Measurements from ENCODE around the gene BCAS1.

Gene BCAS1

DNA sequence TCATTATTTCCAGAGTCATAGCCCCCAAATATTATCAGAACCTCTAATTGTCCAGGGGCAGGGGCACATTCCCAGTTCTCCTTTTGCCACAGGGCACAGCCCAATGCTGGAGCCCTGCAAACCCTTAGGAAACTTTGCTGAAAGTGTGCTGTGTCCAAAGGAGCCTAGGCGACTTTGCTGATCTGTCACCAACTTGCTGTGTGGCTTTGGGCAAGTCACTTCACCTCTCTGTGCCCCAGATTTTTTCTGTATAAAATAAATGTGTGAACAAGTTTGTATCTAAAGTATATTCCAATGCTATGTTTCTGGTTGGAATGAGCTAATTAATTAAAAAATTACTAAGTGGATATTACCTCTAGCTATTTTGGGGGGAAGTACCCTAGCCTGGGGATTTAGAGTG is 25.4 kb upstream of the BCAS1 start:
- no peak overlapping the region for H3K4me3 ChIP-seq (ENCODE audit: low read depth, low read length, poor library complexity, severe bottlenecking)
- no peaks in the 10 kb centered on the region for H3K9me3 ChIP-seq (ENCODE audit: low read length)
- no peak overlapping the region for H3K4me2 ChIP-seq (ENCODE audit: low read length)
- H3K4me1 ChIP-seq (ENCODE audit: insufficient read depth, low read length, severe bottlenecking): no peaks in the 10 kb centered on the region
- H3K9ac ChIP-seq (ENCODE audit: low read length): no peak overlapping the region
- H3K79me2 ChIP-seq (ENCODE audit: insufficient read depth, low read length): no peaks in the 10 kb centered on the region
- H2AFZ ChIP-seq (ENCODE audit: low read length): no peak overlapping the region
- H3K27ac ChIP-seq (ENCODE audit: low read depth, low read length, poor library complexity, severe bottlenecking): no peak overlapping the region
- H3K36me3 ChIP-seq (ENCODE audit: insufficient read depth, low read length): no peaks in the 10 kb centered on the region
- H3K27me3 ChIP-seq (ENCODE audit: insufficient read depth, low read length): peaks cover 8% of the 10 kb centered on the region; the same call in 1 of the 2 replicates
- no peak for TF ChIP-seq EZH2 (IDR thresholded peaks at IDR 0.05; ENCODE audit: borderline replicate concordance, low read length)
- TF ChIP-seq, protein P1, sequence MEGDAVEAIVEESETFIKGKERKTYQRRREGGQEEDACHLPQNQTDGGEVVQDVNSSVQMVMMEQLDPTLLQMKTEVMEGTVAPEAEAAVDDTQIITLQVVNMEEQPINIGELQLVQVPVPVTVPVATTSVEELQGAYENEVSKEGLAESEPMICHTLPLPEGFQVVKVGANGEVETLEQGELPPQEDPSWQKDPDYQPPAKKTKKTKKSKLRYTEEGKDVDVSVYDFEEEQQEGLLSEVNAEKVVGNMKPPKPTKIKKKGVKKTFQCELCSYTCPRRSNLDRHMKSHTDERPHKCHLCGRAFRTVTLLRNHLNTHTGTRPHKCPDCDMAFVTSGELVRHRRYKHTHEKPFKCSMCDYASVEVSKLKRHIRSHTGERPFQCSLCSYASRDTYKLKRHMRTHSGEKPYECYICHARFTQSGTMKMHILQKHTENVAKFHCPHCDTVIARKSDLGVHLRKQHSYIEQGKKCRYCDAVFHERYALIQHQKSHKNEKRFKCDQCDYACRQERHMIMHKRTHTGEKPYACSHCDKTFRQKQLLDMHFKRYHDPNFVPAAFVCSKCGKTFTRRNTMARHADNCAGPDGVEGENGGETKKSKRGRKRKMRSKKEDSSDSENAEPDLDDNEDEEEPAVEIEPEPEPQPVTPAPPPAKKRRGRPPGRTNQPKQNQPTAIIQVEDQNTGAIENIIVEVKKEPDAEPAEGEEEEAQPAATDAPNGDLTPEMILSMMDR (IDR thresholded peaks at IDR 0.05; ENCODE audit: low read length): no peak
- H4K20me1 ChIP-seq (ENCODE audit: insufficient read depth, low read length): no peaks in the 10 kb centered on the region
- H3F3A ChIP-seq (ENCODE audit: insufficient read depth, low read length): no peaks in the 10 kb centered on the region
- no peaks in the 10 kb centered on the region for H3K9me2 ChIP-seq (ENCODE audit: low read depth, low read length)

DNA sequence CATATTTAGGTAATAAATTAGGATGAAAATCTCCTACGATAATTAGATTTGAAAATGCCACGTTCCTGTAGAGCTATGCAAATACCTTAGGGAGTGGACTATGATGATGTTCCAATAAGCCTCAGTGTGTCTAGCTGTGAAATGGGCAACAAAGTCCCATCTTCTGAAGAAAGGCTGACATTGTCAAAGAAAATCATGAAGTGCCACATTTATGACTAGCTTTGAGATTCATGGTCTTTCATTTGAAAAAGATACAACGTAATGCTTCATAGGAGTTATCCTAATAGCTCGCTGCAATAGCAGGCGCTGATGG is 23.8 kb upstream of the BCAS1 start:
- H3K9me3 ChIP-seq (ENCODE audit: low read length): no peaks in the 10 kb centered on the region
- H4K20me1 ChIP-seq (ENCODE audit: insufficient read depth, low read length): no peaks in the 10 kb centered on the region
- TF ChIP-seq EZH2 (IDR thresholded peaks at IDR 0.05; ENCODE audit: borderline replicate concordance, low read length): no peak
- TF ChIP-seq, protein P1 (IDR thresholded peaks at IDR 0.05; ENCODE audit: low read length): no peak
- H2AFZ ChIP-seq (ENCODE audit: low read length): no peak overlapping the region
- H3K9me2 ChIP-seq (ENCODE audit: low read depth, low read length): no peaks in the 10 kb centered on the region
- no peak overlapping the region for H3K9ac ChIP-seq (ENCODE audit: low read length)
- no peaks in the 10 kb centered on the region for H3K4me1 ChIP-seq (ENCODE audit: insufficient read depth, low read length, severe bottlenecking)
- no peaks in the 10 kb centered on the region for H3K79me2 ChIP-seq (ENCODE audit: insufficient read depth, low read length)
- no peak overlapping the region for H3K4me3 ChIP-seq (ENCODE audit: low read depth, low read length, poor library complexity, severe bottlenecking)
- no peaks in the 10 kb centered on the region for H3K36me3 ChIP-seq (ENCODE audit: insufficient read depth, low read length)
- no peaks in the 10 kb centered on the region for H3F3A ChIP-seq (ENCODE audit: insufficient read depth, low read length)
- H3K27me3 ChIP-seq (ENCODE audit: insufficient read depth, low read length): peaks cover 8% of the 10 kb centered on the region; the same call in 1 of the 2 replicates
- H3K27ac ChIP-seq (ENCODE audit: low read depth, low read length, poor library complexity, severe bottlenecking): no peak overlapping the region
- H3K4me2 ChIP-seq (ENCODE audit: low read length): no peak overlapping the region

DNA sequence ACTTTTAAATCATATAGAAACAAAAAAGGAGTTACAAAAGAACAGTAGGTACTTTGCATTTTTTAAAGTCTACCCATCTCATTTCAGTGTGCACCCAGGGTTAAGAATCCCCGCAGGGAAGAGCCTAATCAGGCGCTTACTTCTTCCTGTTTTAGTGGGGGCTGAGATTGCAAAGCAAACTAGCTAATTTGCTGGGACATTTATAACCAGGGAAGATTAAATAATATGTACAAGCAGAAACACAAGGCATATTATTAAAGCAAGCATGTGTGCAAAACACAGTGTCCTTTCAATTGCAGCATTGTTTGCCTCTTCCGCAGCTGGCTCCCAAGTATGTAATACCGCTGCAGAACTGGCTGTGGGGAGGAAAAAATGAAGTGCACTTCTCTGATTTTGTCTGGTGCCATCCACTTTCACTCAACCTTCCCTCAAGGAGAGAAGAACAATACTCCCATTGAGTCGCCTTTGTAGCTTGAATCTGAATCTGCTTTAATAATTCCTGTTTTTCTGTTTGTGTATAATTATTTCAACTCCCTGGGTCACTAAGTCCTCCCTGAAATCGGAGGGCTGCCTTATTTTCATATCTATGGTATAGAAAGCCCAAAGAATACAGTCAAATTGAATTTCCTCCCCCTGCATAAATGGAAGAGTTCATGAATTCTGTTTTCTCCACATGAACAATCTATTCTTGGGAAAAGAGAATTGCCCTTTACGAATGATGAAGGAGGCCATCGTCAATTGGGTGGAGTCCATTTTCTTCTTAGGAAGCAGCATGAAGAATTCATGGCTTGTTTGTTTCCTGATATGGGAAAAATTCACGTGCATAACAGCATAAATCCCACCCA is 23.3 kb upstream of the BCAS1 start:
- TF ChIP-seq, protein P1 (IDR thresholded peaks at IDR 0.05; ENCODE audit: low read length): no peak
- no peak for TF ChIP-seq EZH2 (IDR thresholded peaks at IDR 0.05; ENCODE audit: borderline replicate concordance, low read length)
- Histone ChIP-seq H3K27ac (ENCODE audit: low read depth, low read length, poor library complexity, severe bottlenecking) (no peak overlapping the region), H3F3A (ENCODE audit: insufficient read depth, low read length) (no peaks in the 10 kb centered on the region), H3K4me1 (ENCODE audit: insufficient read depth, low read length, severe bottlenecking) (no peaks in the 10 kb centered on the region), H3K27me3 (ENCODE audit: insufficient read depth, low read length) (peaks cover 8% of the 10 kb centered on the region; the same call in 1 of the 2 replicates), H4K20me1 (ENCODE audit: insufficient read depth, low read length) (no peaks in the 10 kb centered on the region), H3K79me2 (ENCODE audit: insufficient read depth, low read length) (no peaks in the 10 kb centered on the region), H3K9me3 (ENCODE audit: low read length) (no peaks in the 10 kb centered on the region), H3K4me3 (ENCODE audit: low read depth, low read length, poor library complexity, severe bottlenecking) (no peak overlapping the region), H3K4me2 (ENCODE audit: low read length) (no peak overlapping the region), H3K9me2 (ENCODE audit: low read depth, low read length) (no peaks in the 10 kb centered on the region), H3K36me3 (ENCODE audit: insufficient read depth, low read length) (no peaks in the 10 kb centered on the region), H3K9ac (ENCODE audit: low read length) (no peak overlapping the region), H2AFZ (ENCODE audit: low read length) (no peak overlapping the region)
